GM12872 (cell line): Measurements from ENCODE around the gene EDC3.

Source experiments
- TF ChIP-seq, protein P1 (sequence below): IDR thresholded peaks from 3 replicates; pipeline ENCODE4 v1.5.1; 2011; ENCODE audit warnings: low read depth, mild to moderate bottlenecking, low read length, moderate library complexity; ENCODE audit not compliant: insufficient read depth

EDC3 gene, protein sequence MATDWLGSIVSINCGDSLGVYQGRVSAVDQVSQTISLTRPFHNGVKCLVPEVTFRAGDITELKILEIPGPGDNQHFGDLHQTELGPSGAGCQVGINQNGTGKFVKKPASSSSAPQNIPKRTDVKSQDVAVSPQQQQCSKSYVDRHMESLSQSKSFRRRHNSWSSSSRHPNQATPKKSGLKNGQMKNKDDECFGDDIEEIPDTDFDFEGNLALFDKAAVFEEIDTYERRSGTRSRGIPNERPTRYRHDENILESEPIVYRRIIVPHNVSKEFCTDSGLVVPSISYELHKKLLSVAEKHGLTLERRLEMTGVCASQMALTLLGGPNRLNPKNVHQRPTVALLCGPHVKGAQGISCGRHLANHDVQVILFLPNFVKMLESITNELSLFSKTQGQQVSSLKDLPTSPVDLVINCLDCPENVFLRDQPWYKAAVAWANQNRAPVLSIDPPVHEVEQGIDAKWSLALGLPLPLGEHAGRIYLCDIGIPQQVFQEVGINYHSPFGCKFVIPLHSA

DNA sequence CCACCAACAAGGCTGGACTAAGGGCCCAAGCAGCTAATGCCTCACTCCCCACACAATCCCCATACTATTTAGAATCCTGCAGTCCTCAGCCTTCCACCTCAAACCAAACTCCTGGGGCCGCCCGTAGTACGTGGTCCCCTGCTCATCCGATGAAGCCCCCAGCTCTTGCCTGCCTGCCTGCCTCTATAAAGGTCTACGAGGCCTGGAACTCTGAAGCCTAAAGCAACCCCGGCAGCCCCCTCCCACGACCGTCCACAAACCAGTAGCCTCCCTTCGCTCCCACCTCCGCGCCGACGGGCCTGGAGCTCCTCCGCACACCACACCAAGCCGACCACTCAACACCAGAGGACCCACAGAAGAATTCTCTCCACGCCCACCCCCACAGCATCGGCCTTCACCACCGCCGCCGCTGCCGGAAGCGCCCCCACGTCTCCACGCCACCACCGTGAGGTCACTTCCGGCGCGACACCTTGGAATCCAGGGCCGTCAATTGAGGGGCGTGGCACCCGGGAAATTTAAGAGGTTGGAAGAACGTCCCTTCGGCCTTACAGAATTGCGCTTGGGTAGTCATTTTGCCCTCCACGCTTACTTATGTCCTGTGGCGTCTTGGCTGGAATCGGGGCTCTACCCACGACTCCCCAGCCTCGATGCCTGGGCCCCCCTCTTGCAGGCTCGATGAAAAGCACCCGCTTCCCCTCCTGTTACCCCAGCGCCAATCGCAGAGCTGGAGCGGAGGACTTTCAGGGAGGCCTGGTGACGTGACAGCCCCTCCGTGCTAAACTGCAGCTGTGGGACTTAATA is at the start of gene EDC3:
TSS of gene EDC3 (minus strand) at position 428 of the 801 bp plus-strand sequence. CDS start 20,900 bp downstream, outside the sequence.
- TF ChIP-seq, protein P1, sequence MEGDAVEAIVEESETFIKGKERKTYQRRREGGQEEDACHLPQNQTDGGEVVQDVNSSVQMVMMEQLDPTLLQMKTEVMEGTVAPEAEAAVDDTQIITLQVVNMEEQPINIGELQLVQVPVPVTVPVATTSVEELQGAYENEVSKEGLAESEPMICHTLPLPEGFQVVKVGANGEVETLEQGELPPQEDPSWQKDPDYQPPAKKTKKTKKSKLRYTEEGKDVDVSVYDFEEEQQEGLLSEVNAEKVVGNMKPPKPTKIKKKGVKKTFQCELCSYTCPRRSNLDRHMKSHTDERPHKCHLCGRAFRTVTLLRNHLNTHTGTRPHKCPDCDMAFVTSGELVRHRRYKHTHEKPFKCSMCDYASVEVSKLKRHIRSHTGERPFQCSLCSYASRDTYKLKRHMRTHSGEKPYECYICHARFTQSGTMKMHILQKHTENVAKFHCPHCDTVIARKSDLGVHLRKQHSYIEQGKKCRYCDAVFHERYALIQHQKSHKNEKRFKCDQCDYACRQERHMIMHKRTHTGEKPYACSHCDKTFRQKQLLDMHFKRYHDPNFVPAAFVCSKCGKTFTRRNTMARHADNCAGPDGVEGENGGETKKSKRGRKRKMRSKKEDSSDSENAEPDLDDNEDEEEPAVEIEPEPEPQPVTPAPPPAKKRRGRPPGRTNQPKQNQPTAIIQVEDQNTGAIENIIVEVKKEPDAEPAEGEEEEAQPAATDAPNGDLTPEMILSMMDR = no peak

DNA sequence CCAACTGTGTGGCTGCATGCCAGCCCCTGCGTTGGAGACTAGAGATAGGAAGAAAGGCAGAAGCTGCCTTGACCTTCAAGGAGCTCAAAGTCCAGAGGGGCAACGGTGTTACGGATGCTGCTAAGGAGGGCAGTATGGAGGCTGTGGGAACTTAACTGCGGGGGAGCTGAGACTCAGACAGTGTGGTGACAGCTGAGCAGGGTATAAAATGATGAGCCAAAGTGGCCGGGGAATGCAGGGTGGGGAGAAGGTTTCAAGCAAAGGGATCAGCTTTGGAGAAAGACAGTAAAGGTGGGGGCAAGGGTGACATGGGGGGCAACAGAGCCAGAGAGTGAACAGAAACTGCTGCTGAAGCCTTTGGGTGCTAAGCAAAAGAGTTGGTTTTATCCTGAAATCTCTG is 46.6 kb upstream of the EDC3 start:
- TF ChIP-seq, protein P1 = no peak

DNA sequence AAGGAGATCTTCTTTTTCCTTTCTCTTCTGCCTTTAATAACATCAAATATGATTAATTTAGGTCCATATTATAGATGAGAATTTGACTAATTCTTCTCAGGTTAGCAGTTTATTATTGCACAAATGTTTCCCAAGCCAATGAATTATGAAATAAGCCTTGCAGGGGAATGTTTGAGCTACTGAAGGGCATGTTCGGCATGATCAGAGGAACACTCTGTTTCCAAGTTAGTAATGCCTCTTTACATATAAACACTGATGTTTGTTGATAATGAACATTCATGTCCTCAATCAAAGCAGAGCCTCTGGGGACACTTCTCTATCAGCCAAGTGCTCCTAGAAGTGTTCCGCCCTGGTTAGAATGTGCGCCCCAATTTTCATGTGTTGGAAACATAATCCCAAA is 39.5 kb upstream of the EDC3 start:
- TF ChIP-seq, protein P1 = no peak

DNA sequence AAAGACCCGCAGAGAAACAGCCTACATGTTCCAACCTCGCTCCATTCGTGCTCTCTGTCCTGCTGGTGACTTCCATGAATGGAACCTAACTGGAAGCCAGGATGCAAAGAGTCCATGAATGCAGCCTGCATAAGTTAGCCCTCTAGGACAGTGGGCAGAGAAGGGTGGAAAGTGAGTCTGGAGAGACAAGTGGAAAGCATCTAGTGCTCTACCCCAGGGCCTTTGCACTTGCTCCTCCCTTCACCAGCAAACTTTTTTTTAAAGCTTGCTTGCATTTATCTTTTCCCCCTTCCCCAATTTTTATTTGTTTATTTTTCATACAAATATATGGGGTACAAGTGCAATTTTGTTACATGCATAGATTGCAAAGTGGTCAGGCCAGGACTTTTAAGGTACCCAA is 37.4 kb upstream of the EDC3 start:
- TF ChIP-seq, protein P1 = no peak

DNA sequence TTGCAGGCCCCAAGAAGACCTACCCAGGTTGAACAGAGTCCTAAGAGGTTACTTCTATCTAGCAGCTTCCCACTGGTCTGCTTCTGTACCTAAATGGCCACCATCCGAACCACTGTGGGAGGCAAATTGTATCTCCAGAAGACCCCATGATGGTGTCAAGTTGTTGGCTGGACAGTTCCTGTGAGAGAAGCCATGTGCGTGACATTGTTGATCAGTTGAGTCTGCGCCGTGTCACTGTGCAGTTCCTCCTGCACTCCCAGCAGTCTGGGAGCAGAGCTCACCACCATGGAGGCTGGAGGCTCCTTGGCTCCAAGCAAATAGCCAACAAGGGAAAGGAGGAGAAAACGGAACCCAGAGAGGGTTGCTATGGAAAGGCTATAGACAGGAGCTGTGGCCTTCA is 37.0 kb upstream of the EDC3 start:
- TF ChIP-seq, protein P1 = no peak

DNA sequence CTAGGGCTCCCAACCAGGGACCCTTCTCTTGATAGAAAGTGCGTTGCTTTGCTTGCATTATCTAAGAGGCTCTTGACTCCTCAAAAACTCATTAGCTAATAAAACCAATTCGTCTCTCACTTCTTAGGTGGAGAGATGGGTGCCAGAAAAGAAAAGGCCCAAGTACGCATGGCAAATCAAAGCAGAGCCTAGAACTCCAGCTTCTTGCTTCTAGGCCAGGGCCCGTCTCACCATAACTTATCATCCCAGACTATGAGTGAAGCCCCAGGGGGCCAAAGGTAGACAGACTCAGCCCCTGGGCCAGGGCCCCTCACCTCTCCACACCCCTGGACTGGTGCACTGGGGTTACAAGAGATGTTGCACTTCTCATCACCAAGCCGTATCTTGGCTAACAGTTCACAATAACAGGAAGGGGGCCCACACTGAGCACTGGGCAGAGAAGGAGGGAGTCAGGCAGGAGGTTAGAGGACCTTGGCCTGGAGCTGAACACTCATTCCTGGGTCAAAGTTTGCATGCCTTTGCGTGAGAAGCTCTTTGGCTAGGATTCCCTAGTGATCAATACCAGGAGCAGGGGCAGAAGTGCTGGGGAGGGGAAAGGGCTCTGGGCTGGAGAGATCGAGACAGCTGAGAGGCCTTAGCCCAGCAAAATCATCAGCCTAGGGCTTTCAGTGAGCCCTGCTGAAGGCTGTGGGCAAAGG is 34.9 kb upstream of the EDC3 start:
- TF ChIP-seq, protein P1 = no peak

DNA sequence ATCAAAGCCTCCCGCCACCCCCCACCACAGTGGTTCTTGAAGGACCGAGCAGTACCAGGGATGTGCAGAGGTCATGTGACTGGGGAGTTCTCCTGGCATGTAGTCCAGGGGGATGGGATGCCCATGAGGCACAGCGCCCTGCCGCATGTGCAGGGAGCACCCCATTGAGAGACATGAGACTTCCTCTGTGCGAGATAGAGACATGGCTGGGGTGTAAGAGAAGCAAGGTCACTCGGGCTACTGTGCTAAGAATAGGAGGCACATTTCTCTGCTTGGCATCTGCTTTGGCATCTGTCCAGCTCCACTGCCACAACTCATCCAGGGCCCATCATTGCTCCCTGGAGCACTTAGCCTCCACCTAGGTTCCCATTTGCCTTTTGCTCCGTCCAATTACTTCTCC is 31.9 kb upstream of the EDC3 start:
- TF ChIP-seq, protein P1 = no peak
